ENCODE data around the gene FHIT. TPM values are rescaled to one million over a fixed set of nuclear protein-coding genes. Genes with fewer than 3 reads are reported as not detected.

The FHIT gene
- total and polyA plus RNA-seq, 4 donors: 2.1 to 14.7 (median 6.6) TPM

GRCh38 chr3:60427109-60427508 lies 824.1 kb downstream of the FHIT start:
- Histone ChIP-seq H3K4me1 (ENCODE audit: control insufficient read depth in 4 of 4, insufficient read depth in 4 of 4, low read length in 3 of 4) (peaks cover 0 to 6% (median 3%) of the 10 kb centered on the region in 4 donors), H3K4me3 (ENCODE audit: low read depth in 1 of 3, low read length in 3 of 3) (no peak overlapping the region), H3K27me3 (ENCODE audit: control insufficient read depth in 4 of 4, insufficient read depth in 4 of 4, low read length in 3 of 4) (no peaks in the 10 kb centered on the region), H3K9ac (ENCODE audit: low read depth in 1 of 2, low read length in 2 of 2) (no peak overlapping the region), H3K27ac (ENCODE audit: low read depth in 1 of 2, low read length in 2 of 2) (no peak overlapping the region), H3K36me3 (ENCODE audit: control insufficient read depth in 4 of 4, insufficient read depth in 3 of 4, low read depth in 1 of 4, low read length in 3 of 4) (no peaks in the 10 kb centered on the region), H3K9me3 (ENCODE audit: control insufficient read depth in 4 of 4, low read length in 3 of 4) (no peaks in the 10 kb centered on the region)
- no peak for DNase-seq (ENCODE audit: low spot score)
- no peak for TF ChIP-seq YY1 (IDR thresholded peaks at IDR 0.05)
- no peak for TF ChIP-seq GABPA (IDR thresholded peaks at IDR 0.05 in 1 of 2, conservative IDR thresholded peaks at IDR 0.05 in 1 of 2)
- TF ChIP-seq JUND (IDR thresholded peaks at IDR 0.05): no peak
- TF ChIP-seq FOXA1 (IDR thresholded peaks at IDR 0.05): no peak
- no peak for TF ChIP-seq FOXA2 (IDR thresholded peaks at IDR 0.05)
- no peak for TF ChIP-seq EGR1 (IDR thresholded peaks at IDR 0.05; ENCODE audit: low read depth in 2 of 2)
- TF ChIP-seq SP1 (IDR thresholded peaks at IDR 0.05): no peak
- TF ChIP-seq HNF4A (conservative IDR thresholded peaks at IDR 0.05): no peak
- no peak for TF ChIP-seq REST (IDR thresholded peaks at IDR 0.05)
- TF ChIP-seq HNF4G (IDR thresholded peaks at IDR 0.05): no peak
- TF ChIP-seq ZBTB33 (IDR thresholded peaks at IDR 0.05): no peak
- no peak for TF ChIP-seq ATF3 (IDR thresholded peaks at IDR 0.05)
- no peak for TF ChIP-seq RAD21 (IDR thresholded peaks at IDR 0.05)
- WGBS: 86% methylated on average over 5 of the region's 5 CpGs

GRCh38 chr3:60424942-60425341 lies 826.3 kb downstream of the FHIT start:
- no peaks in the 10 kb centered on the region for H3K36me3 ChIP-seq (ENCODE audit: control insufficient read depth in 4 of 4, insufficient read depth in 3 of 4, low read depth in 1 of 4, low read length in 3 of 4)
- no peak overlapping the region for H3K4me3 ChIP-seq (ENCODE audit: low read depth in 1 of 3, low read length in 3 of 3)
- no peaks in the 10 kb centered on the region for H3K9me3 ChIP-seq (ENCODE audit: control insufficient read depth in 4 of 4, low read length in 3 of 4)
- peaks cover 1 to 19% (median 13%) of the 10 kb centered on the region in 4 donors for H3K4me1 ChIP-seq (ENCODE audit: control insufficient read depth in 4 of 4, insufficient read depth in 4 of 4, low read length in 3 of 4)
- no peak for DNase-seq (ENCODE audit: low spot score)
- H3K27me3 ChIP-seq (ENCODE audit: control insufficient read depth in 4 of 4, insufficient read depth in 4 of 4, low read length in 3 of 4): no peaks in the 10 kb centered on the region
- no peak overlapping the region for H3K9ac ChIP-seq (ENCODE audit: low read depth in 1 of 2, low read length in 2 of 2)
- TF ChIP-seq ATF3 (IDR thresholded peaks at IDR 0.05) (no peak), CTCF (IDR thresholded peaks at IDR 0.05; ENCODE audit: low read depth, low read length, missing input control) (no peak), REST (IDR thresholded peaks at IDR 0.05) (no peak), HNF4G (IDR thresholded peaks at IDR 0.05) (no peak), GABPA (IDR thresholded peaks at IDR 0.05 in 1 of 2, conservative IDR thresholded peaks at IDR 0.05 in 1 of 2) (no peak), HNF4A (conservative IDR thresholded peaks at IDR 0.05) (no peak), SP1 (IDR thresholded peaks at IDR 0.05) (no peak), MAX (IDR thresholded peaks at IDR 0.05) (no peak), ZBTB33 (IDR thresholded peaks at IDR 0.05) (no peak), TAF1 (conservative IDR thresholded peaks at IDR 0.05) (no peak), RXRA (IDR thresholded peaks at IDR 0.05) (no peak), RAD21 (IDR thresholded peaks at IDR 0.05) (no peak), EGR1 (IDR thresholded peaks at IDR 0.05; ENCODE audit: low read depth in 2 of 2) (no peak), YY1 (IDR thresholded peaks at IDR 0.05) (no peak)
- H3K27ac ChIP-seq (ENCODE audit: low read depth in 1 of 2, low read length in 2 of 2): no peak overlapping the region
- WGBS: 94% methylated on average over 2 of the region's 2 CpGs

Measured in liver (tissue), 9 donors.